H1 (cell line): ENCODE measurements around the gene SERPINA10. TPM values are rescaled to one million over a fixed set of nuclear protein-coding genes. Genes with fewer than 3 reads are reported as not detected.

Experiments used
- CTCF ChIA-PET: fragments of 300-600 bp; sonication (Branson Sonifier 250); formaldehyde crosslinking; loops from one replicate; lab custom pipeline; 2021; ENCODE audit not compliant: partially characterized antibody; lab: Charles Lee
- POLR2A ChIA-PET: fragments of 300-600 bp; sonication (Branson Sonifier 250); formaldehyde crosslinking; loops from one replicate; lab custom pipeline; 2021; ENCODE audit warnings: inconsistent platforms; ENCODE audit not compliant: partially characterized antibody; lab: Charles Lee
- DNase-seq, 2 experiments: peaks; one replicate each; pipeline versions ENCODE4 v3.0.0 to v3.0.0-alpha.2; 2010 to 2022; ENCODE audit warnings: low spot score in 2 of 2, low read depth in 1 of 2, mixed read lengths in 1 of 2
- FAIRE-seq: peaks from 2 replicates; lab custom pipeline; 2011; peaks lifted over from hg19 to GRCh38; lab: Jason Lieb, UNC
- H2AFZ ChIP-seq: 2 replicates; pipeline ENCODE4 v1.8.1; 2012; ENCODE audit warnings: low read length, inconsistent platforms
- H2AK5ac ChIP-seq: 2 replicates; pipeline ENCODE4 v1.6.1; 2013; ENCODE audit warnings: low read depth, low read length
- H2BK120ac ChIP-seq: replicated peaks from 2 replicates; pipeline ENCODE3; 2013; ENCODE audit warnings: low read depth, low read length, inconsistent platforms
- H2BK12ac ChIP-seq: 2 replicates; pipeline ENCODE4 v1.6.1; 2013; ENCODE audit warnings: low read depth, low read length
- H2BK15ac ChIP-seq: 2 replicates; pipeline ENCODE4 v1.6.1; 2013; ENCODE audit warnings: low read length
- H2BK20ac ChIP-seq: 2 replicates; pipeline ENCODE4 v1.6.1; 2013; ENCODE audit warnings: low read length
- H2BK5ac ChIP-seq: 2 replicates; pipeline ENCODE4 v1.6.1; 2013; ENCODE audit warnings: low read depth, low read length
- H3K14ac ChIP-seq: 2 replicates; pipeline ENCODE4 v1.6.1; 2013; ENCODE audit warnings: inconsistent platforms; ENCODE audit not compliant: insufficient read length
- H3K18ac ChIP-seq: 2 replicates; pipeline ENCODE4 v1.6.1; 2013; ENCODE audit warnings: low read length; ENCODE audit errors: extremely low read depth
- H3K23ac ChIP-seq: 2 replicates; pipeline ENCODE4 v1.6.1; 2013; ENCODE audit warnings: inconsistent platforms; ENCODE audit not compliant: insufficient read length
- H3K23me2 ChIP-seq: 2 replicates; pipeline ENCODE4 v1.6.1; 2013; ENCODE audit warnings: low read depth, low read length
- H3K27ac ChIP-seq: 2 replicates; pipeline ENCODE4 v1.6.1; 2011; ENCODE audit warnings: low read depth, low read length, inconsistent platforms
- H3K27me3 ChIP-seq, 4 experiments: replicated peaks in 1 of 4; 1 replicate in 1 of 4; 2 replicates in 3 of 4; pipeline versions ENCODE4 v1.6.1 to v1.8.1; 2011 to 2013; ENCODE audit warnings: low read length in 3 of 4, mild to moderate bottlenecking in 3 of 4, inconsistent platforms in 2 of 4, mixed read lengths in 2 of 4, moderate library complexity in 1 of 4; ENCODE audit not compliant: control insufficient read depth in 3 of 4, insufficient read depth in 3 of 4; ENCODE audit errors: extremely low read depth in 1 of 4
- H3K36me3 ChIP-seq, 4 experiments: 2 replicates each; pipeline versions ENCODE4 v1.6.1 to v1.8.1; 2011 to 2013; ENCODE audit warnings: mild to moderate bottlenecking in 4 of 4, low read length in 3 of 4, moderate library complexity in 2 of 4, control low read depth in 1 of 4, inconsistent platforms in 1 of 4; ENCODE audit not compliant: insufficient read depth in 4 of 4, control insufficient read depth in 2 of 4
- H3K4ac ChIP-seq: replicated peaks from 2 replicates; pipeline ENCODE3; 2013; ENCODE audit warnings: low read length, low read depth, mixed read lengths, inconsistent platforms; ENCODE audit not compliant: insufficient read length
- H3K4me1 ChIP-seq, 4 experiments: replicated peaks in 1 of 4; 1 replicate in 1 of 4; 2 replicates in 3 of 4; pipeline versions ENCODE4 v1.6.1 to v1.8.1; 2011 to 2013; ENCODE audit warnings: low read length in 3 of 4, inconsistent platforms in 2 of 4, mixed read lengths in 1 of 4; ENCODE audit not compliant: insufficient read depth in 4 of 4, control insufficient read depth in 3 of 4
- H3K4me2 ChIP-seq, 2 experiments: 2 replicates each; pipeline versions ENCODE4 v1.6.1 to v1.8.1; 2011 to 2013; ENCODE audit warnings: low read depth in 2 of 2, low read length in 2 of 2, control low read depth in 1 of 2, inconsistent platforms in 1 of 2, mild to moderate bottlenecking in 1 of 2; ENCODE audit not compliant: insufficient read depth in 1 of 2
- H3K4me3 ChIP-seq, 4 experiments: fragments of 200-600, 300-600 bp in 1 of 4; sonication (generic), shearing (Covaris generic), sonication (Bioruptor Twin) in 1 of 4; 2 replicates each; pipeline versions ENCODE4 v1.5.1 to v1.8.1; 2011 to 2016; ENCODE audit warnings: low read length in 4 of 4, low read depth in 3 of 4, control low read depth in 2 of 4, inconsistent platforms in 2 of 4, mild to moderate bottlenecking in 2 of 4, mixed read lengths in 1 of 4, moderate library complexity in 1 of 4; ENCODE audit not compliant: insufficient read depth in 2 of 4; ENCODE audit errors: extremely low read depth in 1 of 4
- H3K56ac ChIP-seq: replicated peaks from 2 replicates; pipeline ENCODE3; 2013; ENCODE audit warnings: low read depth, mild to moderate bottlenecking, mixed read lengths, low read length, inconsistent platforms; ENCODE audit not compliant: insufficient read length
- H3K79me1 ChIP-seq: 2 replicates; pipeline ENCODE4 v1.6.1; 2013; ENCODE audit warnings: low read depth, low read length, control low read depth
- H3K79me2 ChIP-seq, 2 experiments: 2 replicates each; pipeline versions ENCODE4 v1.6.1 to v1.8.1; 2012 to 2013; ENCODE audit warnings: low read length in 2 of 2, mild to moderate bottlenecking in 2 of 2, inconsistent platforms in 1 of 2; ENCODE audit not compliant: insufficient read depth in 2 of 2, control insufficient read depth in 1 of 2
- H3K9ac ChIP-seq, 4 experiments: replicated peaks in 1 of 4; 1 replicate in 1 of 4; 2 replicates in 3 of 4; pipeline versions ENCODE4 v1.6.1 to v1.8.1; 2011 to 2013; ENCODE audit warnings: low read depth in 3 of 4, low read length in 3 of 4, control low read depth in 2 of 4, mild to moderate bottlenecking in 2 of 4, moderate library complexity in 2 of 4, inconsistent platforms in 1 of 4; ENCODE audit errors: extremely low read depth in 1 of 4
- H3K9me3 ChIP-seq, 2 experiments: 2 replicates each; pipeline versions ENCODE4 v1.6.1 to v1.8.1; 2012 to 2013; ENCODE audit warnings: mild to moderate bottlenecking in 2 of 2, moderate library complexity in 2 of 2, control low read depth in 1 of 2, inconsistent platforms in 1 of 2, low read depth in 1 of 2, low read length in 1 of 2, mixed read lengths in 1 of 2; ENCODE audit not compliant: insufficient read depth in 2 of 2
- H4K20me1 ChIP-seq, 2 experiments: replicated peaks in 1 of 2; 2 replicates each; pipeline versions ENCODE3 to v1.8.1; 2011 to 2013; ENCODE audit warnings: inconsistent platforms in 2 of 2, low read length in 2 of 2, mild to moderate bottlenecking in 1 of 2; ENCODE audit not compliant: insufficient read depth in 2 of 2, control insufficient read depth in 1 of 2
- H4K5ac ChIP-seq: 2 replicates; pipeline ENCODE4 v1.6.1; 2013; ENCODE audit warnings: low read length, low read depth, mixed read lengths, inconsistent platforms; ENCODE audit not compliant: insufficient read length
- H4K8ac ChIP-seq: 2 replicates; pipeline ENCODE4 v1.8.0; 2013; ENCODE audit warnings: mild to moderate bottlenecking, moderate library complexity, low read length, inconsistent platforms; ENCODE audit not compliant: insufficient read depth; ENCODE audit errors: extremely low read depth
- H4K91ac ChIP-seq: replicated peaks from 2 replicates; pipeline ENCODE3; 2013; ENCODE audit warnings: low read length, mixed read lengths, inconsistent platforms; ENCODE audit not compliant: insufficient read length
- CBX5 ChIP-seq: fragments of 300-800, 300-1000 bp; sonication (generic); IDR thresholded peaks from 2 replicates; pipeline ENCODE4 v1.7.1; 2016; ENCODE audit warnings: antibody characterized with exemption, low read length, low read depth
- CHD1 ChIP-seq: IDR thresholded peaks from 2 replicates; pipeline ENCODE4 v1.6.1; 2012; ENCODE audit warnings: low read depth, low read length, improper control_type of control experiment
- YY1 ChIP-seq: IDR thresholded peaks from 2 replicates; pipeline ENCODE4 v1.6.1; 2011; ENCODE audit warnings: low read depth, mild to moderate bottlenecking, low read length
- WGBS, 2 experiments: shearing (Covaris generic) in 1 of 2; methylation state at CpG; one replicate each; pipeline versions ENCODE4 v1.1.6 to v1.1.7; 2013 to 2015; ENCODE audit warnings: low lambda C conversion rate in 2 of 2, mixed read lengths in 2 of 2, inconsistent platforms in 1 of 2, low coverage in 1 of 2, missing lambda C conversion rate in 1 of 2; ENCODE audit not compliant: insufficient replicate concordance in 2 of 2, insufficient coverage in 1 of 2, insufficient read length in 1 of 2; ENCODE audit errors: extremely low coverage in 1 of 2, missing lambda C conversion rate in 1 of 2; 5-methylcytosine and 5-hydroxymethylcytosine counted together
- polyA plus RNA-seq, 7 experiments: library from polyadenylated mRNA; depleted of rRNA in 3 of 7; stranded (reverse) in 5 of 7; unstranded in 2 of 7; fragments of >200 nt in 5 of 7; fragments of 200-250 nt in 2 of 7; gene quantifications; 1 replicate in 5 of 7; 2 replicates in 1 of 7; 4 replicates in 1 of 7; pipeline versions ENCODE4 v1.2.1 to v1.2.3, GENCODE V29; 2011 to 2013; ENCODE audit warnings: missing spikeins in 2 of 7, mixed read lengths in 2 of 7
- total RNA-seq: library from RNA; stranded (reverse); fragmentation: NEBNext Ultra II Directional; extraction: Animal tissue kit (Norgen Biotek cat#: 25700); gene quantifications from 2 replicates; pipeline ENCODE4 v1.2.1, GENCODE V29; 2021
- TF ChIP-seq, protein P1 (sequence below): IDR thresholded peaks from 2 replicates; pipeline ENCODE4 v1.6.1; 2012; ENCODE audit warnings: inconsistent platforms

SERPINA10 gene
- total and polyA plus RNA-seq, 2 of the 8 experiments (the other 6 are each of a cell fraction or from before 2014, with no cell fraction given): not detected

DNA sequence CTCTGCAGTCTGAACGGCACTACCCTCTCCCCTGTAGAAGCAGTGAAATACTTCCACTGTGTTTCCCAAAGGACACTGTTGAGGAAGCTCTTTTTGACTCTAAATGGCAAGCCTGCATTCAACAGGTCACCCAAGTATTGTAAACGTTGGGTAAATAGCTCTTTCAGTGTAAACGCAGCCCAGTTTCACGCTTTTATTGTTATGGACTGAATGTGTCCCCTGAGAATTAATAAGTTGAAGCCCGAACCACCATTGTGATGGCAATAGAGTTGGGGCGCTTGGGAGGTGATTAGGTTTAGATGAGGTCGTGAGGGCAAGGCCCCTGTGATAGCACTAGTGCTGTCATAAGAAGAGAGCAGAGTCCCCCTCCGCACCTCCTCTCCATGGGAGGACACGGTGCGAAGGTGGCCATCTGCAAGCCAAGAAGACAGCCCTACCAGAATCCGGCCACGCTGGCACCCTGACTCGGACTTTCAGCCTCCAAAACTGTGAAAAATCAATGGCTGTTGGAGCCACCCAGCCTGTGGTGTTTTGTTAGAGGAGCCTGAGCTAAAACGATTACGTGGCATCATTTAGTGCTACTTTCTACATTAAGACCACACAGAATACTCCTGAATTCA, 1.1 kb downstream of the SERPINA10 start:
- H4K5ac ChIP-seq: no peak overlapping the region
- H3K23ac ChIP-seq: no peak overlapping the region
- no peak for FAIRE-seq
- no peak overlapping the region for H3K56ac ChIP-seq
- H3K4ac ChIP-seq: no peak overlapping the region
- no peak overlapping the region for H2BK15ac ChIP-seq
- H3K23me2 ChIP-seq: no peaks in the 10 kb centered on the region
- ChIA-PET POLR2A (no interaction called here), CTCF (interaction anchor here (1.2 to 1.6 kb wide), 2 partner anchors 15 to 160 kb away, joined by 3 to 7 read pairs; no protein-coding TSS in a partner anchor)
- no peak overlapping the region for H3K18ac ChIP-seq
- no peak overlapping the region for H2AK5ac ChIP-seq
- no peaks in the 10 kb centered on the region; a peak in 1 of 7 replicates for H3K27me3 ChIP-seq
- no peaks in the 10 kb centered on the region for H3K79me1 ChIP-seq
- DNase-seq: peak in 1 of 2 experiments; percentile 43
- no peak overlapping the region for H4K91ac ChIP-seq
- H3K79me2 ChIP-seq: no peaks in the 10 kb centered on the region
- H3K9ac ChIP-seq: no peak overlapping the region
- no peak overlapping the region for H2BK5ac ChIP-seq
- no peaks in the 10 kb centered on the region for H3K36me3 ChIP-seq
- no peak overlapping the region for H3K4me3 ChIP-seq
- H3K14ac ChIP-seq: no peak overlapping the region
- H3K27ac ChIP-seq: no peak overlapping the region
- H3K9me3 ChIP-seq: no peaks in the 10 kb centered on the region; a peak in 1 of 4 replicates
- H2BK20ac ChIP-seq: no peak overlapping the region
- H2AFZ ChIP-seq: no peak overlapping the region
- H4K20me1 ChIP-seq: no peaks in the 10 kb centered on the region
- no peak overlapping the region for H3K4me2 ChIP-seq
- WGBS, 2 experiments: 85% methylated on average over 15 of the region's 15 CpGs; no CpG with 5 or more reads in 1 of the 2 experiments
- H4K8ac ChIP-seq: no peak overlapping the region
- no peak overlapping the region for H2BK120ac ChIP-seq
- no peak overlapping the region for H2BK12ac ChIP-seq
- H3K4me1 ChIP-seq: peaks cover 0 to 7% (median 2%) of the 10 kb centered on the region in 4 experiments; a peak in 3 of 7 replicates
- no peak for TF ChIP-seq CHD1
- no peak for TF ChIP-seq YY1
- TF ChIP-seq CBX5: no peak
- TF ChIP-seq, protein P1, sequence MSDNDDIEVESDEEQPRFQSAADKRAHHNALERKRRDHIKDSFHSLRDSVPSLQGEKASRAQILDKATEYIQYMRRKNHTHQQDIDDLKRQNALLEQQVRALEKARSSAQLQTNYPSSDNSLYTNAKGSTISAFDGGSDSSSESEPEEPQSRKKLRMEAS: no peak
